AG04450 (cell line): ENCODE data around the gene ITPR1. TPM values are rescaled to one million over a fixed set of nuclear protein-coding genes. Genes with fewer than 3 reads are reported as not detected.

Experiments used
- CTCF ChIA-PET: fragments of 300-600, 350-600 bp; formaldehyde crosslinking; extraction: SDS; loops from one replicate; lab custom pipeline; 2022; ENCODE audit warnings: antibody characterized with exemption, inconsistent platforms; lab: Charles Lee
- POLR2A ChIA-PET: fragments of 350-600 bp; formaldehyde crosslinking; extraction: SDS; loops from one replicate; lab custom pipeline; 2021; ENCODE audit warnings: antibody characterized with exemption, inconsistent platforms; lab: Yijun Ruan, JAX
- DNase-seq: peaks from one replicate; pipeline ENCODE4 v3.0.0-alpha.2; 2011; ENCODE audit warnings: low read depth, low spot score
- H3K27ac ChIP-seq: one replicate; pipeline ENCODE4 v1.5.1; 2012; ENCODE audit warnings: low read depth, low read length, control low read depth
- H3K27me3 ChIP-seq: one replicate; pipeline ENCODE4 v1.6.0; 2012; ENCODE audit warnings: low read length; ENCODE audit not compliant: control insufficient read depth, insufficient read depth
- H3K4me3 ChIP-seq: 2 replicates; pipeline ENCODE4 v1.5.1; 2011; ENCODE audit warnings: mild to moderate bottlenecking, low read depth, low read length, control low read depth
- H3K9me3 ChIP-seq: 2 replicates; pipeline ENCODE4 v1.5.1; 2012; ENCODE audit warnings: low read length; ENCODE audit not compliant: control insufficient read depth, insufficient read depth
- CTCF ChIP-seq: IDR thresholded peaks from 2 replicates; pipeline ENCODE4 v1.5.1; 2011; ENCODE audit warnings: low read depth, low read length, control low read depth, inconsistent platforms
- polyA plus RNA-seq: library from polyadenylated mRNA; depleted of rRNA; stranded (reverse); fragments of >200 nt; gene quantifications from 2 replicates; pipeline ENCODE4 v1.2.3, GENCODE V29; 2011

ITPR1 gene
- polyA plus RNA-seq, 1 experiment, result 7.4 TPM

GRCh38 chr3:4561661-4562060 is 68.5 kb downstream of the ITPR1 start:
- DNase-seq, result no peak
- H3K9me3 ChIP-seq, result no peaks in the 10 kb centered on the region
- CTCF ChIA-PET, result interaction anchor here (0.6 to 1.8 kb wide), 4 partner anchors 12 to 211 kb away, joined by 3 read pairs; no protein-coding TSS in a partner anchor
- H3K27ac ChIP-seq, result no peak overlapping the region
- no peak for TF ChIP-seq CTCF
- POLR2A ChIA-PET, result no interaction called here
- H3K27me3 ChIP-seq, result no peaks in the 10 kb centered on the region
- H3K4me3 ChIP-seq, result no peak overlapping the region

DNA sequence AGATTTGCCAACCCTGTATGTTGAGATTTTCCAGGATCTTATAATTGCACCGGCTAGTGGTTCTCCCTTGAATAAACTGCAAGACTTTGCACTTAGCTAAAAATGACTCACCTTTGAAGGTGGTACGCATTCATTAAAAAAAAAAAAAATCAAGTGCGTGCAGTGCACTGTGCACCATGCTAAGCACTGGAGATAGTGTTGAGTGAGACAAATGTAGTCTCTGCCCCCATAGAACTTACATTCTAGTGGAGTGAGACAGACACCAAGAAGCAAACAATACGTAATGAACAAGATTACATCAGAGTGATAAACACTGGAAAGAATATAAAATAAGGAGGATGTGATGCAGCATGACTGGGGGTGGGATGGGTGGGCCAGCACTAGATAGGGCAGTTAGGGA is 69.4 kb downstream of the ITPR1 start:
- Histone ChIP-seq H3K27ac (no peak overlapping the region), H3K4me3 (no peak overlapping the region), H3K9me3 (no peaks in the 10 kb centered on the region), H3K27me3 (no peaks in the 10 kb centered on the region)
- CTCF ChIA-PET, result no interaction called here
- no peak for DNase-seq
- TF ChIP-seq CTCF, result no peak
- POLR2A ChIA-PET, result no interaction called here

GRCh38 chr3:4564270-4564669 is 71.1 kb downstream of the ITPR1 start:
- no peak for TF ChIP-seq CTCF
- no peak for DNase-seq
- ChIA-PET POLR2A (interaction anchor here (0.7 kb wide), 1 partner anchor 44 kb away, joined by 3 read pairs; no protein-coding TSS in a partner anchor), CTCF (interaction anchor here (1.4 kb wide), 1 partner anchor 20 kb away, joined by 3 read pairs; no protein-coding TSS in a partner anchor)
- no peak overlapping the region for H3K27ac ChIP-seq
- no peaks in the 10 kb centered on the region for H3K9me3 ChIP-seq
- H3K4me3 ChIP-seq, result no peak overlapping the region
- H3K27me3 ChIP-seq, result no peaks in the 10 kb centered on the region

GRCh38 chr3:4564928-4565586 is 71.9 kb downstream of the ITPR1 start:
- Histone ChIP-seq H3K27ac (no peak overlapping the region), H3K9me3 (no peaks in the 10 kb centered on the region), H3K27me3 (no peaks in the 10 kb centered on the region), H3K4me3 (no peak overlapping the region)
- ChIA-PET CTCF (interaction anchor here (0.6 to 1.4 kb wide), 2 partner anchors 19 to 475 kb away, joined by 3 read pairs; no protein-coding TSS in a partner anchor), POLR2A (interaction anchor here (0.7 kb wide), 1 partner anchor 45 kb away, joined by 3 read pairs; no protein-coding TSS in a partner anchor)
- no peak for TF ChIP-seq CTCF
- DNase-seq, result no peak

DNA sequence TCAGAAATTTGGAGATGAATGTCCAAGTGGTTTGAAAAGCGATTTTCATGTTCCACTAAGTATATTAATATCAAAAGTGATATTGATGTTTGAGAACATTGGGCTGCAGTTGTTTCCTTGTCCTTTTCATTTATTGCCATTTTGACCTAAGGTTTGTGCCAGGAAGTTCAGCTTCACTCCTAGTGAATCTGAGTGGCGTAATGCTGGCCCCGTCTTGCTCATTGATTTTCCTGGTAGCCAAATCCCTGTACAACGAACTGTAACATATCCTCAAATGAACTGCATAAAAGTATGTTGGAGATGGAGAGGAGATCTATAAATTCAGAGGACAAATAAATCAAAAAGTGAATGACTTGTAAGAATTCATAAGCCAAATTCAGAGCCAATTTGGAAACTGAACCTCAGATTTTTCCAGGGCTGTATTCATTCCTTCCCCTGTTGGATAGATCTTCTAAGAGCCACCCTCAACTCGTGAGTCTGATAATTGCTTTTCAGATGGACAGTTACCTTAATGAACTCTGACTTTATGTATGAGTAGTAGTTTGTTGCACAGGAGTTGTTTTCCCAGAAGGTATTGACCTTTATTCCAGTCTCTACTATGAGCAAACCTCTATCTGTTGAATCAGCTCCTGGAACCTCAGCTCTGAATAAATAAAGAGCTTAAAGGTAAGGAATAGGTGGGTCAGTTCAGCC is 72.8 kb downstream of the ITPR1 start:
- TF ChIP-seq CTCF, result no peak
- no peak for DNase-seq
- POLR2A ChIA-PET, result no interaction called here
- CTCF ChIA-PET, result interaction anchor here (1.4 kb wide), 1 partner anchor 18 kb away, joined by 3 read pairs; no protein-coding TSS in a partner anchor
- Histone ChIP-seq H3K27ac (no peak overlapping the region), H3K4me3 (no peak overlapping the region), H3K27me3 (no peaks in the 10 kb centered on the region), H3K9me3 (no peaks in the 10 kb centered on the region)
